ENCODE measurements around the gene A2ML1. TPM values are rescaled to one million over a fixed set of nuclear protein-coding genes. Genes with fewer than 3 reads are reported as not detected.

A2ML1 gene
- total RNA-seq: not detected

GRCh38 chr12:8822298-8822697, at the start of gene A2ML1:
A2ML1 (plus strand) TSS chr12:8822621; CDS start chr12:8822652, 31 bp downstream.
- TF ChIP-seq EP300 (IDR thresholded peaks at IDR 0.05; ENCODE audit: low read depth): no peak
- TF ChIP-seq POLR2A (IDR thresholded peaks at IDR 0.05): no peak
- DNase-seq: no peak
- Histone ChIP-seq H3K9me3 (no peaks in the 10 kb centered on the region), H3K4me1 (no peaks in the 10 kb centered on the region), H3K27ac (no peak within 1 kb of the TSS), H3K4me3 (no peak within 1 kb of the TSS), H3K36me3 (no peaks in the 10 kb centered on the region), H3K27me3 (no peaks in the 10 kb centered on the region)
- in situ Hi-C loops (cut with MboI; ENCODE audit: low pct_ligation_motif_present in 1 of 4, low pct_unique_long_range_greater_than_20kb in 1 of 4, low sequenced_read_pairs in 3 of 4): no loop called here
- WGBS, 2 donors (ENCODE audit: low coverage in 1 of 2): 66 to 80% methylated on average over 2 to 3 of the region's 3 CpGs
- intact Hi-C loops (cut with DNase I; ENCODE audit: low total_unique reads): no loop called here

DNA sequence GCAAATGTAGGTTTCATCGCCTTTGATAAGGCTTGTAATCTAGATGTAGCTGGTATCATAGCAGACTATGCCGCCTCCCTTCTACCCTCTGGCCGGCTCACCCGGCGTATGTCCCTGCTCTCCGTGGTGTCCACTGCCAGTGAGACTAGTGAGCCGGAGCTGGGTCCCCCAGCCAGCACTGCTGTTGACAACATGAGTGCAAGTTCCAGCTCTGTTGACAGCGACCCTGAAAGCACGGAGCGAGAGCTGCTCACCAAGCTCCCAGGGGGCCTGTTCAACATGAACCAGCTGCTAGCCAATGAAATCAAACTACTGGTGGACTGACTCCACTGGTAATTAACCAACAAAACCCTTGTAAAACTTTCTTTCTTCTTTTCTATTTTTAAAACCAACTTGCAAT, 49.0 kb upstream of the A2ML1 start:
- Histone ChIP-seq H3K27me3 (no peaks in the 10 kb centered on the region), H3K4me3 (no peak overlapping the region), H3K4me1 (no peaks in the 10 kb centered on the region), H3K27ac (no peak overlapping the region), H3K36me3 (no peaks in the 10 kb centered on the region), H3K9me3 (no peaks in the 10 kb centered on the region)
- TF ChIP-seq, protein P1, sequence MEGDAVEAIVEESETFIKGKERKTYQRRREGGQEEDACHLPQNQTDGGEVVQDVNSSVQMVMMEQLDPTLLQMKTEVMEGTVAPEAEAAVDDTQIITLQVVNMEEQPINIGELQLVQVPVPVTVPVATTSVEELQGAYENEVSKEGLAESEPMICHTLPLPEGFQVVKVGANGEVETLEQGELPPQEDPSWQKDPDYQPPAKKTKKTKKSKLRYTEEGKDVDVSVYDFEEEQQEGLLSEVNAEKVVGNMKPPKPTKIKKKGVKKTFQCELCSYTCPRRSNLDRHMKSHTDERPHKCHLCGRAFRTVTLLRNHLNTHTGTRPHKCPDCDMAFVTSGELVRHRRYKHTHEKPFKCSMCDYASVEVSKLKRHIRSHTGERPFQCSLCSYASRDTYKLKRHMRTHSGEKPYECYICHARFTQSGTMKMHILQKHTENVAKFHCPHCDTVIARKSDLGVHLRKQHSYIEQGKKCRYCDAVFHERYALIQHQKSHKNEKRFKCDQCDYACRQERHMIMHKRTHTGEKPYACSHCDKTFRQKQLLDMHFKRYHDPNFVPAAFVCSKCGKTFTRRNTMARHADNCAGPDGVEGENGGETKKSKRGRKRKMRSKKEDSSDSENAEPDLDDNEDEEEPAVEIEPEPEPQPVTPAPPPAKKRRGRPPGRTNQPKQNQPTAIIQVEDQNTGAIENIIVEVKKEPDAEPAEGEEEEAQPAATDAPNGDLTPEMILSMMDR (IDR thresholded peaks at IDR 0.05): no peak
- TF ChIP-seq EP300 (IDR thresholded peaks at IDR 0.05; ENCODE audit: low read depth) (no peak), POLR2AphosphoS5 (IDR thresholded peaks at IDR 0.05) (no peak), POLR2A (IDR thresholded peaks at IDR 0.05) (no peak)
- intact Hi-C loops (cut with DNase I; ENCODE audit: low total_unique reads) (no loop called here), in situ Hi-C loops (cut with MboI; ENCODE audit: low pct_ligation_motif_present in 1 of 4, low pct_unique_long_range_greater_than_20kb in 1 of 4, low sequenced_read_pairs in 3 of 4) (no loop called here)
- 79% methylated on average over 10 of the region's 10 CpGs; no CpG with 5 or more reads in 1 of the 2 donors for WGBS, 2 donors (ENCODE audit: low coverage in 1 of 2)
- DNase-seq: no peak

GRCh38 chr12:8779281-8779680, 43.1 kb upstream of the A2ML1 start:
- Histone ChIP-seq H3K9me3 (no peaks in the 10 kb centered on the region), H3K27ac (no peak overlapping the region), H3K36me3 (no peaks in the 10 kb centered on the region), H3K4me1 (peaks cover 0 to 3% (median 0%) of the 10 kb centered on the region in 4 donors), H3K4me3 (no peak overlapping the region), H3K27me3 (no peaks in the 10 kb centered on the region)
- intact Hi-C loops (cut with DNase I; ENCODE audit: low total_unique reads) (no loop called here), in situ Hi-C loops (cut with MboI; ENCODE audit: low pct_ligation_motif_present in 1 of 4, low pct_unique_long_range_greater_than_20kb in 1 of 4, low sequenced_read_pairs in 3 of 4) (no loop called here)
- no peak for DNase-seq
- WGBS, 2 donors (ENCODE audit: low coverage in 1 of 2): 86 to 90% methylated on average over 4 of the region's 4 CpGs
- TF ChIP-seq EP300 (IDR thresholded peaks at IDR 0.05; ENCODE audit: low read depth): no peak
- TF ChIP-seq POLR2AphosphoS5 (IDR thresholded peaks at IDR 0.05): no peak
- TF ChIP-seq, protein P1 (IDR thresholded peaks at IDR 0.05): no peak
- TF ChIP-seq POLR2A (IDR thresholded peaks at IDR 0.05): no peak

DNA sequence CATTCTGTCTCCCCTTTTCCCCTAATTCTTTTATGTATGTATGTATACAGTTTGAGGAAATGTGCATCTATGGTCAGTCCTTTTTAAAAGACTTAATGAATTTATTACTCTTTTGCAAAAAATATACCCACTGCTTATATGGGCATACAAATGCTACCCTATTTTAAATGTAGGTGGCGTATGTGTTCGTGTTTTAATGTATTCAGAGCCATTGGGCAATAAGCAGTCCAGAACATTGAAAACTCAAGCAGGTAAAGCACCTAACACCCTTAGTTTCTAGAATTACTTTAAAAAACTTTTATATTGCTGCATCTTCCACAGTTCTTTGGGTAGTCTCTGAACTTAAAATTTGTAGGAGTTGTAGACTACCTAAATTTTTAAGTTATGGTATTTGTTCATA, 42.6 kb upstream of the A2ML1 start:
- no peaks in the 10 kb centered on the region for H3K9me3 ChIP-seq
- WGBS, 2 donors (ENCODE audit: low coverage in 1 of 2): 83 to 91% methylated on average over 2 of the region's 2 CpGs
- intact Hi-C loops (cut with DNase I; ENCODE audit: low total_unique reads) (no loop called here), in situ Hi-C loops (cut with MboI; ENCODE audit: low pct_ligation_motif_present in 1 of 4, low pct_unique_long_range_greater_than_20kb in 1 of 4, low sequenced_read_pairs in 3 of 4) (no loop called here)
- no peak overlapping the region for H3K27ac ChIP-seq
- H3K4me1 ChIP-seq: peaks cover 0 to 3% (median 0%) of the 10 kb centered on the region in 4 donors
- TF ChIP-seq POLR2AphosphoS5 (IDR thresholded peaks at IDR 0.05): no peak
- no peak for TF ChIP-seq EP300 (IDR thresholded peaks at IDR 0.05; ENCODE audit: low read depth)
- TF ChIP-seq, protein P1 (IDR thresholded peaks at IDR 0.05): no peak
- no peak for TF ChIP-seq POLR2A (IDR thresholded peaks at IDR 0.05)
- no peaks in the 10 kb centered on the region for H3K36me3 ChIP-seq
- DNase-seq: no peak
- no peak overlapping the region for H3K4me3 ChIP-seq
- H3K27me3 ChIP-seq: no peaks in the 10 kb centered on the region

- DNase-seq: no peak
- TF ChIP-seq EP300 (IDR thresholded peaks at IDR 0.05; ENCODE audit: low read depth) (no peak), POLR2A (IDR thresholded peaks at IDR 0.05) (no peak), POLR2AphosphoS5 (IDR thresholded peaks at IDR 0.05) (no peak)
- TF ChIP-seq, protein P1 (IDR thresholded peaks at IDR 0.05): no peak
- Histone ChIP-seq H3K4me1 (peaks cover 0 to 3% (median 0%) of the 10 kb centered on the region in 4 donors), H3K27me3 (no peaks in the 10 kb centered on the region), H3K36me3 (no peaks in the 10 kb centered on the region), H3K4me3 (no peak overlapping the region), H3K27ac (no peak overlapping the region), H3K9me3 (no peaks in the 10 kb centered on the region)
- in situ Hi-C loops (cut with MboI; ENCODE audit: low pct_ligation_motif_present in 1 of 4, low pct_unique_long_range_greater_than_20kb in 1 of 4, low sequenced_read_pairs in 3 of 4) (no loop called here), intact Hi-C loops (cut with DNase I; ENCODE audit: low total_unique reads) (no loop called here)
- 85 to 90% methylated on average over 1 of the region's 1 CpG for WGBS, 2 donors (ENCODE audit: low coverage in 1 of 2)
Observed at GRCh38 chr12:8780389-8780788, 42.0 kb upstream of the A2ML1 start.
